NCI-H2107 treated with DMSO at 0.1 percent for 48 hours (cell line): ENCODE data around the gene HDAC10.

ENCODE experiments used
- DNase-seq: peaks from one replicate; lab custom pipeline; 2025; ENCODE audit not compliant: unreplicated experiment; lab: John Stamatoyannopoulos, UW

The HDAC10 gene

GRCh38 chr22:50250555-50251476, at the start of gene HDAC10:
Gene HDAC10 (minus strand): TSS chr22:50251265. CDS start chr22:50251032, 233 bp downstream.
- DNase-seq, result no peak

- no peak for DNase-seq
Measured at GRCh38 chr22:50300620-50301257, 49.7 kb upstream of the HDAC10 start.

- DNase-seq, result no peak
Measured at GRCh38 chr22:50299785-50300619, 48.9 kb upstream of the HDAC10 start.

- DNase-seq, result no peak
Measured at GRCh38 chr22:50298937-50299784, 48.1 kb upstream of the HDAC10 start.

GRCh38 chr22:50298266-50298637, 47.2 kb upstream of the HDAC10 start:
- DNase-seq, result no peak

GRCh38 chr22:50297510-50298265, 46.6 kb upstream of the HDAC10 start:
- DNase-seq, result no peak

- DNase-seq, result no peak
Measured at GRCh38 chr22:50296658-50297490, 45.8 kb upstream of the HDAC10 start.

GRCh38 chr22:50294319-50294656, 43.2 kb upstream of the HDAC10 start:
- DNase-seq, result no peak

- DNase-seq, result no peak
Measured at GRCh38 chr22:50293441-50294318, 42.6 kb upstream of the HDAC10 start.

GRCh38 chr22:50292643-50293440, 41.8 kb upstream of the HDAC10 start:
- DNase-seq, result no peak

- no peak for DNase-seq
Measured at GRCh38 chr22:50289942-50290630, 39.0 kb upstream of the HDAC10 start.

- no peak for DNase-seq
Measured at GRCh38 chr22:50289151-50289941, 38.3 kb upstream of the HDAC10 start.

- no peak for DNase-seq
Measured at GRCh38 chr22:50287731-50288130, 36.7 kb upstream of the HDAC10 start.

- DNase-seq, result no peak
Measured at GRCh38 chr22:50286701-50287318, 35.7 kb upstream of the HDAC10 start.

GRCh38 chr22:50286275-50286674, 35.2 kb upstream of the HDAC10 start:
- DNase-seq, result no peak
